OCI-LY3 (cell line): ENCODE measurements around the gene ARHGAP22.

Experiments used
- CTCF ChIP-seq: fragments of 200-600, 300-600 bp; sonication (generic); IDR thresholded peaks from 2 replicates; pipeline ENCODE4 v1.5.1; 2014; ENCODE audit warnings: antibody characterized with exemption, low read length, low read depth
- EZH2phosphoT487 ChIP-seq: fragments of 200-600 bp; shearing (Covaris generic); IDR thresholded peaks from 2 replicates; pipeline ENCODE4 v1.6.1; 2018; ENCODE audit warnings: antibody characterized with exemption, mixed run types, low read depth

GRCh38 chr10:48437546-48437945 is 167.3 kb downstream of the ARHGAP22 start:
- TF ChIP-seq CTCF (no peak), EZH2phosphoT487 (no peak)
